Endothelial cell of umbilical vein (primary cell): Measurements from ENCODE around the gene ABCB9.

Experiments
- EZH2 ChIP-seq: IDR thresholded peaks from 2 replicates; pipeline ENCODE4 v1.6.1; 2012; ENCODE audit warnings: borderline replicate concordance, low read depth, mild to moderate bottlenecking, moderate library complexity, low read length, inconsistent platforms; ENCODE audit not compliant: severe bottlenecking
- FOS ChIP-seq: IDR thresholded peaks from 2 replicates; pipeline ENCODE4 v1.6.1; 2011; ENCODE audit warnings: mild to moderate bottlenecking, low read length, moderate library complexity, borderline replicate concordance; ENCODE audit not compliant: insufficient read depth
- MYC ChIP-seq: IDR thresholded peaks from one replicate; pipeline ENCODE4 v1.6.1; 2011; ENCODE audit warnings: mild to moderate bottlenecking, low read depth, low read length
- POLR2AphosphoS5 ChIP-seq: IDR thresholded peaks from 2 replicates; pipeline ENCODE4 v1.6.1; 2012; ENCODE audit warnings: low read depth, mild to moderate bottlenecking, control low read depth, low read length, moderate library complexity; ENCODE audit not compliant: insufficient read depth
- TF ChIP-seq, protein P1 (sequence below), 2 donors: IDR thresholded peaks; 1 replicate in 1 of 2; 2 replicates in 1 of 2; pipeline ENCODE4 v1.5.1; 2011; ENCODE audit warnings: low read length in 2 of 2, mild to moderate bottlenecking in 2 of 2, moderate library complexity in 2 of 2, control low read depth in 1 of 2, inconsistent platforms in 1 of 2, low read depth in 1 of 2; ENCODE audit not compliant: insufficient read depth in 1 of 2; ENCODE audit errors: extremely low read depth in 1 of 2

DNA sequence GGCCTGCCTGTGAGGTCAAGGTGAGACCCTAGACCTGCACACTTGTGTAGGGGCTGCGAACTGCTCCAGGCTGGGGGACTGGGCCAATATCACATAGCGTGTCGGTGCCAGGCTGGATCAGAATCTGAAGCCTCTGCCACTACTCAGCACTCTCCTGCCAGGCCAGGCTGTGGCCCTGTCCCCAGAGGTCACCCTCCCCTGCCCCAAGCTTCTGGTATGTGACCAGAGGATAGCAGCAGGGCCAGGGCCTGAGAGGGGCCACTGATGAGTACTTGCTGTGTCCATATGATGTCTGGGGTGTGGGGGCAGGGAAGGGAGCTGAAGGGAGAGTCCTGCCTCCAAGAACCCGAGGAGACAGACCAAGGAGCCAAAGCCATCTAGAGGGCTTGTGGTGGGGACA, 32.1 kb upstream of the ABCB9 start:
- TF ChIP-seq, protein P1, sequence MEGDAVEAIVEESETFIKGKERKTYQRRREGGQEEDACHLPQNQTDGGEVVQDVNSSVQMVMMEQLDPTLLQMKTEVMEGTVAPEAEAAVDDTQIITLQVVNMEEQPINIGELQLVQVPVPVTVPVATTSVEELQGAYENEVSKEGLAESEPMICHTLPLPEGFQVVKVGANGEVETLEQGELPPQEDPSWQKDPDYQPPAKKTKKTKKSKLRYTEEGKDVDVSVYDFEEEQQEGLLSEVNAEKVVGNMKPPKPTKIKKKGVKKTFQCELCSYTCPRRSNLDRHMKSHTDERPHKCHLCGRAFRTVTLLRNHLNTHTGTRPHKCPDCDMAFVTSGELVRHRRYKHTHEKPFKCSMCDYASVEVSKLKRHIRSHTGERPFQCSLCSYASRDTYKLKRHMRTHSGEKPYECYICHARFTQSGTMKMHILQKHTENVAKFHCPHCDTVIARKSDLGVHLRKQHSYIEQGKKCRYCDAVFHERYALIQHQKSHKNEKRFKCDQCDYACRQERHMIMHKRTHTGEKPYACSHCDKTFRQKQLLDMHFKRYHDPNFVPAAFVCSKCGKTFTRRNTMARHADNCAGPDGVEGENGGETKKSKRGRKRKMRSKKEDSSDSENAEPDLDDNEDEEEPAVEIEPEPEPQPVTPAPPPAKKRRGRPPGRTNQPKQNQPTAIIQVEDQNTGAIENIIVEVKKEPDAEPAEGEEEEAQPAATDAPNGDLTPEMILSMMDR (IDR thresholded peaks at IDR 0.05; ENCODE audit: extremely low read depth in 1 of 2, insufficient read depth in 1 of 2, low read depth in 1 of 2, low read length in 2 of 2): no peak
- TF ChIP-seq FOS (no peak), EZH2 (no peak), POLR2AphosphoS5 (no peak), MYC (no peak)
